ENCODE results near the gene ITGB2.

GRCh38 chr21:44962403-44962966, 41.8 kb upstream of the ITGB2 start:
- peak in 1 of 2 donors; percentile 9 for TF ChIP-seq CTCF (conservative IDR thresholded peaks at IDR 0.05 in 1 of 2, IDR thresholded peaks at IDR 0.05 in 1 of 2; ENCODE audit: low read depth in 1 of 2, low read length in 2 of 2)
- no peak for TF ChIP-seq EZH2 (IDR thresholded peaks at IDR 0.05; ENCODE audit: low read length, missing control alignments)

Data from fibroblast of lung (primary cell).